Activated naive CD4-positive, alpha-beta T cell treated with anti-CD3 and anti-CD28 coated beads, Interleukin-2, amount 50 U/mL, for 72 hours (primary cell): ENCODE measurements around the gene MAPK14. TPM values are rescaled to one million over a fixed set of nuclear protein-coding genes. Genes with fewer than 3 reads are reported as not detected.
A peak's percentile ranks its signal among the peaks of the same experiment; 100 is the strongest.
"Not testable (repeated sequence)": the region's sequence is repeated elsewhere in the genome, so short reads cannot be mapped to it uniquely, and the experiment has no call there.

Source experiments
- ATAC-seq, 2 donors: fragments of 150-1000 bp; cut with Tn5 transposase; 2 replicates each; pipeline ENCODE4 v1.10.0; 2021; ENCODE audit warnings: mild to moderate bottlenecking in 2 of 2, moderate library complexity in 2 of 2
- DNase-seq, 2 donors: peaks; one replicate each; pipeline ENCODE4 v3.0.0; 2021 to 2022; ENCODE audit warnings: low spot score in 2 of 2
- H3K27ac Mint-ChIP-seq, 2 donors: one replicate each; pipeline ENCODE4 v1.8.0; 2022; ENCODE audit warnings: mild to moderate bottlenecking in 2 of 2, mixed read lengths in 2 of 2
- H3K36me3 Mint-ChIP-seq, 2 donors: one replicate each; pipeline ENCODE4 v1.8.0; 2022; ENCODE audit warnings: mixed read lengths in 2 of 2
- H3K9me3 Mint-ChIP-seq, 2 donors: one replicate each; pipeline ENCODE4 v1.8.0; 2022; ENCODE audit warnings: mixed read lengths in 2 of 2
- total RNA-seq, 2 donors: library from RNA; stranded (reverse); gene quantifications; one replicate each; pipeline ENCODE4 v1.2.3, GENCODE V29; 2022

MAPK14 gene
- total RNA-seq, result 10 to 100 TPM; 45.3 to 51.5 TPM

- no peaks in the 10 kb centered on the region for H3K9me3 Mint-ChIP-seq
- peak; percentile 99 to 100 for DNase-seq
- peak within 1 kb of the TSS; percentile 86 to 97 for H3K27ac Mint-ChIP-seq
- peaks cover 13 to 23% of the 10 kb centered on the region in 2 donors for H3K36me3 Mint-ChIP-seq
- ATAC-seq, result peak; percentile 90 to 91
Measured at GRCh38 chr6:36027501-36028087, at the start of gene MAPK14. TSS of gene MAPK14 (plus strand) at chr6:36027808. CDS start at chr6:36028158, 350 bp downstream.

- DNase-seq, H3K9me3 Mint-ChIP-seq, H3K27ac Mint-ChIP-seq, ATAC-seq, H3K36me3 Mint-ChIP-seq: not testable (repeated sequence)
Measured at GRCh38 chr6:35980126-35980525, 47.5 kb upstream of the MAPK14 start.

DNA sequence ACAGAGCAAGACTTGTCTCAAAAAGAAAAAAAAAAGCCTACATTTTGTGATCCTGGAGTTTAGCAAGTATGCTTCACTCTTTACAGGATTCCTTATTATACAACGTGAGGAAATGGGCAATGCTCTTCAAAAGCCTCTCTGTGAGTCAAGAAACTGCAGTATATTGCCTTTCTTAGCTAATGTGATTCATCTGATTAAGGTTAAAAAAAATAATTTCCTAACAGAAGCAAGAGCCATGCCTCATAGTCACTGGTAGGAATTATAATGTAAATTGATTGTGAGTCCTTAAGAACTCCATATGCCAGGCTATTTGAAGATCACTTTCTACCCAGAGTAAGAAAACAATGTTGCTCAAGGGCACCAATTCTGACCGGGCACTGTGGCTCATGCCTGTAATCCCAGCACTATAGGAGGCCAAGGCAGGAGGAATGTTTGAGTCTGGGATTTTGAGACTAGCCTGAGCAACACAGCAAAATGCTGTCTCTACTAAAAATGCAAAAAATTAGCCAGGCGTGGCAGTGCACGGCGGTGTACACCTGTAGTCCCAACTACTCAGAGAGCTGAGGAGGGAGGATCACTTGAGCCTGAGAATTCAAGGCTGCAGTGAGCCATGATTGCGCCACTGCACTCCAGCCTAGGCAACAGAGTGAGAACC, 46.5 kb upstream of the MAPK14 start:
- no peak for DNase-seq
- no peak overlapping the region for H3K27ac Mint-ChIP-seq
- H3K36me3 Mint-ChIP-seq, result no peaks in the 10 kb centered on the region
- H3K9me3 Mint-ChIP-seq, result no peaks in the 10 kb centered on the region
- no peak for ATAC-seq

- no peaks in the 10 kb centered on the region for H3K9me3 Mint-ChIP-seq
- no peaks in the 10 kb centered on the region for H3K36me3 Mint-ChIP-seq
- H3K27ac Mint-ChIP-seq, result no peak overlapping the region
- ATAC-seq (no peak), DNase-seq (no peak)
Measured at GRCh38 chr6:35984701-35985100, 42.9 kb upstream of the MAPK14 start.

- ATAC-seq, H3K9me3 Mint-ChIP-seq, H3K36me3 Mint-ChIP-seq, H3K27ac Mint-ChIP-seq, DNase-seq: not testable (repeated sequence)
Measured at GRCh38 chr6:35988047-35988446, 39.6 kb upstream of the MAPK14 start.

DNA sequence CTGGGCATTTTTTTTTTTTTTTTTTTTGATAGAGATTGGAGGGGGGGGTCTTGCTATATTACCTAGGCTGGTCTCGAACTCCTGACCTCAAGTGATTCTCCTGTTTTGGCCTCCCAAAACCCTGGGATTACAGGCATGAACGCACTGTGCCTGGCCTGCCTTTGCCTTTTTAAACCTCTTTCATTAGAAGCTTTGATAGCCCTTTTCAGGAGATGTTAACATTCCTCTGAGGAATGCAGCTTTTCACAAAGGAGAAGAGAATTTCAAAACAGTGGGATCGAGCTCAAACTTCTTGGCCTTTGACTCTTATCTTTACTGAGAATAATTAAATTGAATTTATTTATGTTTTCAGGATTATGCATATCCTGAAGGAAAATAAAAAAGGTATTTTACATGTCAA, 34.5 kb upstream of the MAPK14 start:
- H3K36me3 Mint-ChIP-seq, result no peaks in the 10 kb centered on the region
- DNase-seq (no peak), ATAC-seq (no peak)
- no peaks in the 10 kb centered on the region for H3K9me3 Mint-ChIP-seq
- H3K27ac Mint-ChIP-seq, result no peak overlapping the region

GRCh38 chr6:36000451-36000850, 27.2 kb upstream of the MAPK14 start:
- Mint-ChIP-seq H3K9me3 (no peaks in the 10 kb centered on the region), H3K27ac (no peak overlapping the region), H3K36me3 (no peaks in the 10 kb centered on the region)
- DNase-seq, result no peak
- ATAC-seq, result no peak

GRCh38 chr6:36015666-36016065, 11.9 kb upstream of the MAPK14 start:
- no peak for ATAC-seq

DNA sequence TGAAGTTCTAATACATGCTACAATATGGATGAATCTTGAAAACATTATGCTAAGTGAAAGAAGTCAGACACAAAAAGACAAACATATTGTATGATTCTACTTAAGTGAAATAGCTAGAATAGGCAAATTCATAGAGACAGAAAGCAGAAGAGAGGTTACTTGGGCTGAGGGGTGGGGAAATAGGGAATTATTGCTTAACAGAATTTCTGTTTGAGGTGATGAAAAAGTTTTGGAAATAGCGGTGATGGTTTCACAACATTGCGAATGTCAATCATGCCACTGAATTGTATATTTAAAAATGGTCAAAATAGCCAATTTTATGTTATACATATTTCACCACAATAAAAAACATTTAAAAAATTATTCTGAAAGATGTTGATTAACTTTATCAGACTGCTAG, 9.3 kb upstream of the MAPK14 start:
- ATAC-seq (no peak), DNase-seq (no peak)
- Mint-ChIP-seq H3K9me3 (no peaks in the 10 kb centered on the region), H3K27ac (no peak overlapping the region), H3K36me3 (no peaks in the 10 kb centered on the region)

More at GRCh38 chr6:36015666-36016065, 11.9 kb upstream of the MAPK14 start:
- Mint-ChIP-seq H3K9me3 (no peaks in the 10 kb centered on the region), H3K36me3 (no peaks in the 10 kb centered on the region), H3K27ac (no peak overlapping the region)
- no peak for DNase-seq

GRCh38 chr6:36019167-36019566, 8.4 kb upstream of the MAPK14 start:
- ATAC-seq (no peak), DNase-seq (no peak)
- H3K9me3 Mint-ChIP-seq, result no peaks in the 10 kb centered on the region
- H3K27ac Mint-ChIP-seq, result no peak overlapping the region
- H3K36me3 Mint-ChIP-seq, result peaks cover 0 to 6% of the 10 kb centered on the region in 2 donors

GRCh38 chr6:36020154-36020553, 7.5 kb upstream of the MAPK14 start:
- Mint-ChIP-seq H3K9me3 (no peaks in the 10 kb centered on the region), H3K36me3 (peaks cover 0 to 6% of the 10 kb centered on the region in 2 donors), H3K27ac (no peak overlapping the region)
- DNase-seq, result no peak
- ATAC-seq, result no peak

- no peak for ATAC-seq
- no peak within 1 kb of the TSS for H3K27ac Mint-ChIP-seq
- DNase-seq, result no peak
- peaks cover 8 to 13% of the 10 kb centered on the region in 2 donors for H3K36me3 Mint-ChIP-seq
- H3K9me3 Mint-ChIP-seq, result no peaks in the 10 kb centered on the region
Measured at GRCh38 chr6:36023996-36024795, 3.4 kb upstream of the MAPK14 start, which contains the start of gene SLC26A8. TSS of gene SLC26A8 (minus strand) at chr6:36024641. CDS start at chr6:36019707, 4,934 bp downstream.

DNA sequence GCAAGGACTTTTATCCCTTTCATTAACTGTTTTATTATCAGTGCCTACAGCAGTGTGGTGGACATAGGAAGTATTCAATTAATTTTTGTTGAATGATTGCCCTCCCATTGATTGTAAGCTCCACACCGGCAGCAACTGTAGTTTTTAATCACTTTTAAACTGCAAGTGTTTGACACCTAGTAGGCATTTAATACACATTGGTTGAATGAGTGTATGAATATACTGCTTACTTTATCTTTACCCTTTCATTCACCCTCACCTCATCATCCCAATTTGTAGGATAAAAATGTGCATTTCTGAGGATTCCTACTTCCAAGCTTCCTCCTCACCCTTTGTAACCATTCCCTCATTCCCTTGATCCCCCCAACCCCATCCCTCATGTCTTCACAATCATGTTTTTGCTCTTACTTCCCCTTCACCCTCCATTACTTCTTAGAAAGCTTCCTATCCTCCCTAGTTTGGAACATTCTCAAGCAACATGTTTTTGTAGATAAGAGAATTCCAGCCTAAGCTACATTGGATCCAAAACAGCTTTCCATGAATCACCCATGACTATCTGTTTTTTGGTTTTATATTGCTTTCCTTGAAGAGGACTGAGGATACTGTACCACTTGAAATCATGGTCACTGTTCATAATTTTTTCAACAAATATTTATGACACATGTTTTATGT, 2.2 kb upstream of the MAPK14 start:
- ATAC-seq (no peak), DNase-seq (no peak)
- no peak overlapping the region for H3K27ac Mint-ChIP-seq
- H3K36me3 Mint-ChIP-seq, result peaks cover 12 to 13% of the 10 kb centered on the region in 2 donors
- H3K9me3 Mint-ChIP-seq, result no peaks in the 10 kb centered on the region

DNA sequence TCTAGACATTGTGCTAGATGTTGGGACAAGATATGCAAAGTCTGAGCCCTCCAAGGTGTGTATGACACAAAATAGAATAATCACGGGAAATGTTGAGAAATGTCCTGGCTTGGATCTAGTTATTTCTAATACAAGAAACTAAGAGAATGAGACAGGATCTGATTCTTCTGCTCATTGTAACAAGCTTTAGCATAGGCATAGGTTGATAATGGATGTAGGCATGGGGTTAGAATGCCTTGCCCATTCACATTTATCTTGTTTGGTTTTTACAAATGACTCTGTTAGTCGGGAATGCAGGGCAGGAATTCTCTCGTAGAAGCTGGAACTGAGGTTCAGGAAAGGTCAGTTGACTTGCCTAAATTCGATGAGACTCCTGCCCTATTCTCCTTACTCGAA, 1.7 kb upstream of the MAPK14 start:
- Mint-ChIP-seq H3K9me3 (no peaks in the 10 kb centered on the region), H3K27ac (no peak overlapping the region), H3K36me3 (peaks cover 13 to 15% of the 10 kb centered on the region in 2 donors)
- DNase-seq (no peak), ATAC-seq (no peak)

- H3K9me3 Mint-ChIP-seq, result no peaks in the 10 kb centered on the region
- H3K27ac Mint-ChIP-seq, result peak overlapping the region; percentile 86 to 97
- ATAC-seq (peak; percentile 14 to 36), DNase-seq (peak; percentile 49 to 65)
- H3K36me3 Mint-ChIP-seq, result peaks cover 13 to 23% of the 10 kb centered on the region in 2 donors
Measured at GRCh38 chr6:36028088-36028876, 674 bp downstream of the MAPK14 start.

DNA sequence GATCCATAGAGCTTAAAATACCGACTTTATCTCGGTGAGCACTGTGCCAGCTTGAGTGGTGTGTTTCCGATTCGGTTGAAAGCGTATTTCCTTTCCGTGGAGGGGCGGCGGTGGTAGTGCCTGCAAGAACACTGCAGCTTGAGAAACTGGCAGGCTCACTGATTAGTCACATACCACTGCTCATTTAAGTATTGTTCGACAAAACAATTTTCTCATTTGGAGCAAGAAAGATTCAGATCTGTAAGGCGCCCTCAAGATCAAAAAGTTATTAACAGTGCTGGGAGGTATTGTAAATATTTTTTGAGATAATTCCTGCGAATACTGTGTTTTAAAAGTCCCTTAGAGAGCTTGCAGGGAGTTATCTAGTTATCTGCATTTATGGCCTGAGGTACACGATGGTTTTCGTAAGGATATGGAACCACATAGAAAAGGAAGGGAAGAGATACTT, 1.3 kb downstream of the MAPK14 start:
- ATAC-seq, result peak; percentile 53 to 63
- no peaks in the 10 kb centered on the region for H3K9me3 Mint-ChIP-seq

More for the DNA sequence above, 1.3 kb downstream of the MAPK14 start:
- Mint-ChIP-seq H3K27ac (peak overlapping the region; percentile 86 to 97), H3K36me3 (peaks cover 9 to 23% of the 10 kb centered on the region in 2 donors)
- peak; percentile 68 to 71 for DNase-seq
